HEK293T (cell line): ENCODE measurements around the gene FAM24B.

Experiments used
- CTCF ChIA-PET: fragments of 350-600 bp; formaldehyde crosslinking; extraction: SDS; loops from one replicate; lab custom pipeline; 2021; ENCODE audit warnings: antibody characterized with exemption, inconsistent platforms; lab: Yijun Ruan, JAX
- POLR2A ChIA-PET: fragments of 350-600 bp; formaldehyde crosslinking; extraction: SDS; loops from one replicate; lab custom pipeline; 2020; ENCODE audit warnings: antibody characterized with exemption, inconsistent platforms; lab: Yijun Ruan, JAX
- DNase-seq: peaks from one replicate; pipeline ENCODE4 v3.0.0; 2012; ENCODE audit warnings: mixed read lengths; ENCODE audit errors: extremely low spot score
- ARNT ChIP-seq: fragments of 450-650 bp; IDR thresholded peaks from 2 replicates; pipeline ENCODE4 v1.6.1; 2017; ENCODE audit warnings: mild to moderate bottlenecking
- BHLHE40 ChIP-seq: fragments of 450-650 bp; IDR thresholded peaks from 2 replicates; pipeline ENCODE4 v1.6.1; 2016; ENCODE audit warnings: mild to moderate bottlenecking, moderate library complexity, borderline replicate concordance
- CTBP1 ChIP-seq: fragments of 450-650 bp; IDR thresholded peaks from 2 replicates; pipeline ENCODE4 v1.6.1; 2016; ENCODE audit warnings: borderline replicate concordance
- ELF4 ChIP-seq: fragments of 450-650 bp; IDR thresholded peaks from 2 replicates; pipeline ENCODE4 v1.6.1; 2017; ENCODE audit warnings: antibody characterized with exemption
- FOXA1 ChIP-seq: fragments of 450-650 bp; IDR thresholded peaks from 2 replicates; pipeline ENCODE4 v1.6.1; 2016; ENCODE audit warnings: mild to moderate bottlenecking
- FOXK2 ChIP-seq: fragments of 450-650 bp; IDR thresholded peaks from 2 replicates; pipeline ENCODE4 v1.6.1; 2016; ENCODE audit warnings: mild to moderate bottlenecking
- FOXM1 ChIP-seq: fragments of 450-650 bp; IDR thresholded peaks from 2 replicates; pipeline ENCODE4 v1.6.1; 2017; ENCODE audit warnings: mild to moderate bottlenecking, borderline replicate concordance
- HDGF ChIP-seq: fragments of 450-650 bp; IDR thresholded peaks from 2 replicates; pipeline ENCODE4 v1.6.1; 2017; ENCODE audit warnings: antibody characterized with exemption, borderline replicate concordance
- L3MBTL2 ChIP-seq: fragments of 450-650 bp; conservative IDR thresholded peaks from 2 replicates; pipeline ENCODE4 v1.6.1; 2016; ENCODE audit warnings: mild to moderate bottlenecking
- LEF1 ChIP-seq: fragments of 450-650 bp; IDR thresholded peaks from 2 replicates; pipeline ENCODE4 v1.6.1; 2017; ENCODE audit warnings: mild to moderate bottlenecking, borderline replicate concordance
- NFRKB ChIP-seq: fragments of 450-650 bp; IDR thresholded peaks from 2 replicates; pipeline ENCODE4 v1.6.1; 2016; ENCODE audit warnings: mild to moderate bottlenecking, moderate library complexity
- SP1 ChIP-seq: fragments of 450-650 bp; IDR thresholded peaks from 2 replicates; pipeline ENCODE4 v1.6.1; 2017
- SUZ12 ChIP-seq: fragments of 450-650 bp; IDR thresholded peaks from 2 replicates; pipeline ENCODE4 v1.6.1; 2016; ENCODE audit warnings: mild to moderate bottlenecking
- TARDBP ChIP-seq: fragments of 450-650 bp; IDR thresholded peaks from 2 replicates; pipeline ENCODE4 v1.6.1; 2016
- ZNF384 ChIP-seq: fragments of 450-650 bp; IDR thresholded peaks from 2 replicates; pipeline ENCODE4 v1.6.1; 2016
- TF ChIP-seq, protein P1 (sequence below): fragments of 450-650 bp; IDR thresholded peaks from 2 replicates; pipeline ENCODE4 v1.6.1; 2016

The FAM24B gene

DNA sequence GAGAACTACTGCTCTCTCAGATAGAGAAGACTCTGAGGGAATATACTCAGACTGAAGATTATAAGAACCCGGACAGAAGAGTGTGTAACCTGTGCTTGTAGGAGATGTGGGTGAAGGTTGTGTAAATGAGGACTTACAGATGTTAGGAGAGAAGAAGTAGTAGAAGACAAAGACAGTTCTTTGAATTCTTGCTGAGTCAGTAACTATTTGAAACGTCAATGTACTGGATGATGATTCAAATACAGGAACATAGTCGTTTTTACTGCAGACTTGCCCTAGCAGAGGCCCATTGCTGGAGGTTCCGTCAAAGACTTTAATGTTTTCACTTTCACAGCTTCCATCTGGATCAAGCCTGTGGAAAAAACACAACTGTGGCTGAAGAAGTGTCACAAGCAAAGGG, 40.5 kb downstream of the FAM24B start:
- TF ChIP-seq, protein P1, sequence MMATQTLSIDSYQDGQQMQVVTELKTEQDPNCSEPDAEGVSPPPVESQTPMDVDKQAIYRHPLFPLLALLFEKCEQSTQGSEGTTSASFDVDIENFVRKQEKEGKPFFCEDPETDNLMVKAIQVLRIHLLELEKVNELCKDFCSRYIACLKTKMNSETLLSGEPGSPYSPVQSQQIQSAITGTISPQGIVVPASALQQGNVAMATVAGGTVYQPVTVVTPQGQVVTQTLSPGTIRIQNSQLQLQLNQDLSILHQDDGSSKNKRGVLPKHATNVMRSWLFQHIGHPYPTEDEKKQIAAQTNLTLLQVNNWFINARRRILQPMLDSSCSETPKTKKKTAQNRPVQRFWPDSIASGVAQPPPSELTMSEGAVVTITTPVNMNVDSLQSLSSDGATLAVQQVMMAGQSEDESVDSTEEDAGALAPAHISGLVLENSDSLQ, result no peak
- no peak for TF ChIP-seq LEF1
- DNase-seq, result no peak
- CTCF ChIA-PET, result no interaction called here
- POLR2A ChIA-PET, result no interaction called here

GRCh38 chr10:122835908-122836307, 43.5 kb downstream of the FAM24B start:
- CTCF ChIA-PET, result no interaction called here
- TF ChIP-seq ZNF384, result no peak
- TF ChIP-seq TARDBP, result no peak
- TF ChIP-seq L3MBTL2, result no peak
- TF ChIP-seq, protein P1, result no peak
- no peak for TF ChIP-seq FOXM1
- TF ChIP-seq CTBP1, result no peak
- TF ChIP-seq BHLHE40, result no peak
- no peak for TF ChIP-seq NFRKB
- no peak for TF ChIP-seq FOXA1
- TF ChIP-seq SUZ12, result no peak
- TF ChIP-seq LEF1, result no peak
- POLR2A ChIA-PET, result no interaction called here

GRCh38 chr10:122830965-122831353, 48.4 kb downstream of the FAM24B start:
- ChIA-PET CTCF (no interaction called here), POLR2A (no interaction called here)
- no peak for DNase-seq
- TF ChIP-seq BHLHE40 (no peak), HDGF (no peak), CTBP1 (no peak), ELF4 (no peak), SP1 (no peak)

More at GRCh38 chr10:122835908-122836307, 43.5 kb downstream of the FAM24B start:
- no peak for DNase-seq

- TF ChIP-seq HDGF (no peak), SP1 (no peak), BHLHE40 (no peak), ZNF384 (no peak), FOXM1 (no peak), FOXA1 (no peak), ELF4 (no peak), L3MBTL2 (no peak), FOXK2 (no peak)
- TF ChIP-seq, protein P1, result no peak
- DNase-seq, result no peak
- ChIA-PET CTCF (no interaction called here), POLR2A (no interaction called here)
These were observed 49.0 kb downstream of the FAM24B start for GRCh38 chr10:122830273-122830964.

DNA sequence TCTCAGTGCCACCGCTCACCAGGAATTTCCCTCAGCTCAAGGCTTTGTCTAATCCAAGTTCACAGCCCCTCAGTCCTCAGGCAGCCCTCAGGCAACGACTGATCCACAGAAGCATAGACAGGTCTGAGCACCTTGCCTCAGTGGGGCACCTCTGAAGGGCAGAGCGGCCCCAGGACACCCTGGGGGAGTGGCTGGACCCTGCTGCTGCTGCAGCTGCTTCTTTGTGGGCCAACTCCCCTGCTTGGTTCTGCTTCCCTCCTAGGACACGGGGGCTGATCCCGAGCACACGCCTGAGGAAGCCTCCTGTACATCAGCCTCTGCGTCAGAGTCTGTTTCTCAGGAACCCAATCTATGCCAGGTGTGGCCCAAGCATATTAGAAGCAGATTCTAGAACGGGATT, 49.9 kb downstream of the FAM24B start:
- TF ChIP-seq FOXK2, result no peak
- TF ChIP-seq SP1, result no peak
- no peak for TF ChIP-seq L3MBTL2
- TF ChIP-seq ELF4, result no peak
- no peak for TF ChIP-seq FOXA1
- no peak for TF ChIP-seq FOXM1
- TF ChIP-seq SUZ12, result no peak
- TF ChIP-seq ARNT, result no peak
- no peak for TF ChIP-seq NFRKB
- CTCF ChIA-PET, result no interaction called here
- DNase-seq, result no peak
- POLR2A ChIA-PET, result no interaction called here

DNA sequence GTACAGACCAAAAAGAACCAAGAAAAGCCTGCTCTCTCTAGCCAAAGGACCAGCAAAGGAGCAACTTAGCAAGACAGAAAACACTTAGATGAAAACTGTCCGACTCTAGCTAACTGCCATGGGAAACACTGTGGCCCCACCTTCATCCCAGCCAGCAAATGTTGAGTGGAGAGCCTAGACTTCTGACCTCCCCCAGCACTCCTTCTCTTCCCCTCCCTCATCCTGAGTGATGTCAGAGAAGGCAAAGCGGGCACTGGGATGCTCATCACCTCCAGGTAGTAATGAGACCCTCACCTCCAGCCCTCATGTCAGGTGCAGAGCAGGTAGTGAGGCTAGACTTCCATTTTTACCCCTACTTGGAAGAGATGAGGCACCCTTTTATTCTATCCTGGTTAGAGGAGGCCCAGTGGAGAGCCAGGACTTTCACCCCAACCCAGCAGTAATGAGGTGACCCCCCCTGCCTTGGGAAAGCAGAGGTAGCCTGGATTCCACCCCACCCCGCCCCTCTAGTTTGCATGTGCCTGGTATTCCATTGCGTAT, 50.6 kb downstream of the FAM24B start:
- POLR2A ChIA-PET, result no interaction called here
- CTCF ChIA-PET, result no interaction called here

More for the DNA sequence above, 50.6 kb downstream of the FAM24B start:
- no peak for DNase-seq
- TF ChIP-seq TARDBP, result no peak
- TF ChIP-seq ELF4, result no peak
- no peak for TF ChIP-seq LEF1
- TF ChIP-seq FOXM1, result no peak
- no peak for TF ChIP-seq ZNF384
- no peak for TF ChIP-seq NFRKB
- no peak for TF ChIP-seq SUZ12
- TF ChIP-seq FOXA1, result no peak
- TF ChIP-seq HDGF, result no peak
- no peak for TF ChIP-seq ARNT
- TF ChIP-seq, protein P1, result no peak
